ENCODE measurements around the gene CCDC107.
"Not testable (repeated sequence)": the region's sequence is repeated elsewhere in the genome, so short reads cannot be mapped to it uniquely, and the experiment has no call there.

Gene CCDC107, protein sequence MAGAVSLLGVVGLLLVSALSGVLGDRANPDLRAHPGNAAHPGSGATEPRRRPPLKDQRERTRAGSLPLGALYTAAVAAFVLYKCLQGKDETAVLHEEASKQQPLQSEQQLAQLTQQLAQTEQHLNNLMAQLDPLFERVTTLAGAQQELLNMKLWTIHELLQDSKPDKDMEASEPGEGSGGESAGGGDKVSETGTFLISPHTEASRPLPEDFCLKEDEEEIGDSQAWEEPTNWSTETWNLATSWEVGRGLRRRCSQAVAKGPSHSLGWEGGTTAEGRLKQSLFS

GRCh38 chr9:35658137-35658967 lies at the start of gene CCDC107:
CCDC107 (plus strand) TSS chr9:35658292; CDS start chr9:35658380, 88 bp downstream.
- DNase-seq (ENCODE audit: low read depth) = peak; percentile 77

DNA sequence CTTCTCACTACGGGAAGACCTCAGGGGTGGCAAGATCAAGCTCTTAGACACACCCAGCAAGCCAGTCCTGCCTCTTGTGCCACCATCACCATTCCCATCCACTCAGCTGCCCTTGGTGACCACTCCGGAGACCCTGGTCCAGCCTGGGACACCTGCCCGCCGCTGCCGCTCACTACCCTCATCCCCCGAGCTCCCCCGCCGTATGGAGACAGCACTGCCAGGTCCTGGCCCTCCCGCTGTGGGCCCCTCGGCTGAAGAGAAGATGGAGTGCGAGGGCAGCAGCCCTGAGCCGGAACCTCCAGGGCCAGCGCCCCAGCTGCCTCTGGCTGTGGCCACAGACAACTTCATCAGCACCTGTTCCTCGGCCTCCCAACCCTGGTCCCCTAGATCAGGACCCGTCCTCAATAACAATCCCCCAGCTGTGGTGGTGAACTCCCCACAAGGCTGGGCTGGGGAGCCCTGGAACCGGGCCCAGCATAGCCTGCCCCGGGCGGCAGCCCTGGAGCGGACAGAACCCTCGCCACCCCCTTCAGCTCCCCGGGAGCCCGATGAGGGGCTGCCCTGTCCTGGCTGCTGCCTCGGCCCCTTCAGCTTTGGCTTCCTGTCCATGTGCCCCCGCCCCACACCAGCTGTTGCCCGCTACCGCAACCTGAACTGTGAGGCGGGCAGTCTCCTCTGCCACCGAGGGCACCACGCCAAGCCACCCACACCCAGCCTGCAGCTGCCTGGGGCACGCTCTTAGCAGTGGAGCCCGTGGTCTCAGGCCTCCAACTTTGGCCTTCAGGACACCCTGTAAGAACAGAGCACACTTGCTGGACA lies 48.9 kb upstream of the CCDC107 start:
- no peak for DNase-seq (ENCODE audit: low read depth)

GRCh38 chr9:35609820-35610163 lies 48.3 kb upstream of the CCDC107 start:
- no peak for DNase-seq (ENCODE audit: low read depth)

- peak; percentile 24 for DNase-seq (ENCODE audit: low read depth)
These were observed 46.8 kb upstream of the CCDC107 start for GRCh38 chr9:35611230-35611797.

GRCh38 chr9:35612066-35612465 lies 46.0 kb upstream of the CCDC107 start:
- not testable (repeated sequence) for DNase-seq (ENCODE audit: low read depth)

DNA sequence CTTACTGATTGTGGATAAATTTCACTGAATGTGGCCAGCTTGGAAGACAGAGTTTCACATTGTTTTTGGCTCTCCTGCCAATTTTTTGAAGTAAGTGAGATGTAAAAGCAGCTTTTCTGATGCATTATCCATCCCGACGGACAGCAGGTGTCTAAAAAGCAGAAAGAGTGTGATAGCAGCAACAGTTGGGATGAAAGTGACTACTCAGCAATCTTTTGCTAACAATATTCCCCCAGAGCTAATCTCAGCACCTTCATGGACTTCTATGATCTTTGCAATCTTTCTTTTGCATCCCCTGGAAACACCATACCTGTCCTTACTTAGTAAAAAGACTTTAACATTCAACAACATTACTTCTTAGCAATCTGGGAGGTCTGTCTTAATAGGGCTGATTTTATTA lies 45.2 kb upstream of the CCDC107 start:
- DNase-seq (ENCODE audit: low read depth) = no peak

GRCh38 chr9:35615981-35616680 lies 42.0 kb upstream of the CCDC107 start:
- no peak for DNase-seq (ENCODE audit: low read depth)

DNA sequence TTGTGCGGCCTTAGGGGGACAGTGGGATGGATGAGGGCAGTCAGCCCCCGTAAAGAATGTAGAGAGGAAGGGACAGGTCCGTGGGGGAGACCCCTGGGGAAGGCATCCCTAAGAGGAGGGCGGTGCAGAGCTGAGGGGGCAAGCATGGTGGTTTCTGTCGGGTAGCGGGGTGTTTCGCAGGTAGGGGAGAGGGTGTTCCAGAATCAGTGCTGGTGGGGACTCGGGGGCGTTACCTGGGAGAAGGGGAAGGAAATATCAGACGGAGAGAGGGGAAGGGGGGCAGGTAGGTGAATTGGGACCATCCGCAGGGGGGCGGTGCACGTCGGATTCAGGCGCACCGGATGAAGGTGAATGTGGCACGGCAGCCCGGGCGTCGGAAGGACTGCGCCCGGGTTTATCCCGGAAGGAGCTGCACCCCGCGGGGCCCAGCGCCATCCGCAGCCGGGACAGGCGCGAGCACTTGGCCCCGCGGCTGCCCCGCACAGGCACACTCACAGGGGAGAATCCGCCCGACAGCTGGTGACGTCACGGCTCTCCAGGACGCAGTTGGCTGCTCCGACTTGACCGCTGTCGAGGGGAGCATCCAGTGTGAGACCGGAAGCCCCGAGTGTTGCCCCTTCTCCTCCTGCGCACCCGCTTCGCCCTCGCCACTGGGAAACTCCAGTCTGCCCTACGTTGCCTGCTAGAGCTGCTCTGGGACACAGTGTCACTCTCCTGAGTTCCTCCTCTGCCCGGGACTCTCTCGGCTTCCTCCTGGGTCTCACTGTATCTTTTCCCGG lies 41.2 kb upstream of the CCDC107 start:
- DNase-seq (ENCODE audit: low read depth) = peak; percentile 56

DNA sequence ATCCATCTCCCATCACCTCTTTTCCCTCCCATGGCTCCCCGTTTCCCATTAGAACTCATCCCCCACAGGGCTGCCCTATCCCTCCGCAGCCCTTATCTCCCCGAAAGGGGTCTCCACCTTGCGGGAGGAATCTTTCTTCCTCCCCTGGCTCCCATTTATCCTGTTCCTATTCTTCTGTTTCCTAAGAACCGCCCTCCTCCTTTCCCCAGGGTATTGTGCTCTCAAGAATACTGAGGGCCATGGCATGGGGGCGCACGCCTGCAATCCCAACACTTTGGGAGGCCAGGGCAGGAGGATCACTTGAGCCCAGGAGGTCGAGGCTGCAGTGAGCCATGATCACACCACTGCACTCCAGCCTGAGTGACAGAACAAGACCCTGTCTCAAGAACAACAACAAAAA lies 40.5 kb upstream of the CCDC107 start:
- DNase-seq (ENCODE audit: low read depth) = no peak

DNA sequence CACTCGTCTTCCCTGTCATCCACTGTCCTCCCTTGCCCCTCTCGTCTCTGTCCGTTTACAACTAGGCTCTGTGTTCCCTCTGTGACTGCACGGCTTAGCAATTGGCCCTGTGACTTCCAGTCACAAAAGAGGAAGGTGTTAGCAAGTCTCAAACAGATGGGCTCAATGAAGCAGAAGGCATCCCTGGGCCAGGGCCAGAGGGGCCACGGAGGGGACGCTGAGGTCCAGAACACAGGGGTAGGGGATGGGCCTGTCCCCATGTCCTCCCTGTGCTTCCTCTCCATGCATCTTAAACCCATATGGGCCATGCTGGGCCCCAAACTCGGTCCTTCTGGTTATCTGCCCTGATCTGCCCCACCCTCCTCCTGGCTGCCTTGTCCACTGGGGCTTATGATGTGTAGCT lies 39.8 kb upstream of the CCDC107 start, which contains the start of gene CD72:
CD72 (minus strand) TSS at position 89 of the 403 bp plus-strand sequence. CDS start 110 bp downstream, outside the sequence.
- no peak for DNase-seq (ENCODE audit: low read depth)

DNA sequence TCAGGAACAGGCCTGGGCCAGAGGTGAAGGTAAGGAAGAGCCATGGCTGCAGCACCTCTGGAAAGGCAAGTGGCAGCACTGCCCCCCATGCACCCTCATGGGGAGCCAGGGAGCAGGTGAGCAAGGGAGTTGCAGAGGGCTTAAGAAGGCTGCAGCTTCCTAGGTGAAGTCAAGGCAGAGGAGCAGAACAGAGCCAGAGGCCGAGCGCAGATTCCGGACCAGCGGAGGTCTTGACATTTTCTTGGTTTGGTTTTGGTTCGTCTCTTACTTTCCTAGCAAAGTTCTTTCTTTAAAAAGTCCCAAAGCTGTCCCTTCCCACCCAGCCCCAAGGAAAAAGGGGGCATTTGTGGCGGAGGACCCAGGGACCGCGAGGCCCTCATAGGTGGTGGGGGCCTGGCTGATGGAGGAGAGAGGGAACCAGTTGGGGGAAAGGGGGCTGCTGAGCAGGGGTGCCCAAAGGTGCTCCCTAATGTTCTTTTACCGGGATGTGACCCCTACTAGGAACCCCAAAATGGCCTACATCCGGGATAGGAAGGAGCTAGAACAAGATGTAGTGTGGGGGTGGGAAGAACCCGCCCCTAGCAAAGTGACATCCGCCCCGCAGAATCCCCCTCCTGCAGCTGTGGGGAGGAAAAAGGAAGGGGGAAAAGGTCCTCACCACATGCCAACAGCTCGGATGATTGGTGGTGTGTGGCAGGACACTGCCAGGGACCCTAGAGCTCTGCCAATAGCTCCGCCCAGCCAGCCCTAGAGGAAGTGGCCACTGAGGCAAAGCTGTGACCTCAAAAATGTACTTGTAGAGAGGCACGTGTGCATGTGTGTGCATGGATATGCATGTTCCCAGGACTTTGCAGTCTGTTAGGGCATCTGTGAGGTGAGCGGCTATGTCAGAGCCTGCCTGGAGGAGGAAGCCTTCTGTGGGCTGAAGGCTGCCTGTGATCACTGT lies 39.0 kb upstream of the CCDC107 start:
- DNase-seq (ENCODE audit: low read depth) = peak; percentile 29

GRCh38 chr9:35619800-35620158 lies 38.3 kb upstream of the CCDC107 start:
- DNase-seq (ENCODE audit: low read depth) = no peak

- no peak for DNase-seq (ENCODE audit: low read depth)
These were observed 30.5 kb upstream of the CCDC107 start for GRCh38 chr9:35627575-35627974.

DNA sequence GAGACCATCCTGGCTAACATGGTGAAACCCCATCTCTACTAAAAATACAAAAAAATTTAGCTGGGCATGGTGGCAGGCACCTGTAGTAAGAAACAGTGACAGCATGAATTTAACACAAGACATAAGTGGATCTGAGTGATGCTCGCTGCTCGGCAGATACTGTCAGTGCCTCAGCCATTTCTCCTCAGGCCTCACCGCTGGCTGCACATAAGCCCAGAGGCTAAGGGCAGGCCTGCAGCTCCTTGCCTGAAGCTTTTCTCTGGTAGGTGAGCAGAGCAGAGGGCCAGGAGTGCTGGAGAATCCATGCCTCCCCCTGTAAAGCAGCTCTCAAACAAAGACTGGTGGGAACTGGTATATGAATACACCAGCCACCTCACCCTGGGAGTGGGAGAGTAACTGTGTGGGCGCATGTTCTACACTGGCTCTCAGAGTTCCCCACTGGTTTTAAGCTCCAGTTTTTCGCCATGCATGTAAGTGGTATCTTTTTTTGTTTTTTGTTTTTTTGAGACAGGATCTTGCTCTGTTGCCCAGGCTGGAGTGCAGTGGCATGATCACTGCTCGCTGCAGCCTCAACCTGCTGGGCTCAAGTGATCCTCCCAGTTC lies 29.6 kb upstream of the CCDC107 start:
- no peak for DNase-seq (ENCODE audit: low read depth)

DNA sequence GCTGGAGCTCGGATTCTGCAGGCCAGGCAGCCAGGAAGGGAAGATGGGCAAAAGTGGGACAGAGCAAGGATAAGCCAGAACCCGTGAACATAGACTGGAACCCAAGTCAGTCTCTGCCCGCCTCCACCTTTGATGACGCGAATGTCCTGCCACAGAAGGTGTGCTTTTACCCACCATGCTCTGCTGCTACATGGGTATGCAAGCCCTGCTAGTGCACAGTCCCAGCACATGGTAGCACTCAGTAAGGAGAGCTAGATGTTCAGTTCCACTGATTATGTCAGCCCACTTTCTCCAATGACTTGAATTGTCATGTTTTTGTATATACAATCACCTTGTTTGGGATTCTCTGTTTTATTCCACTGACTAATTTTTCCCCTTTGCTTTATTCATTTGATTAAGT lies 28.5 kb upstream of the CCDC107 start:
- DNase-seq (ENCODE audit: low read depth) = no peak

DNA sequence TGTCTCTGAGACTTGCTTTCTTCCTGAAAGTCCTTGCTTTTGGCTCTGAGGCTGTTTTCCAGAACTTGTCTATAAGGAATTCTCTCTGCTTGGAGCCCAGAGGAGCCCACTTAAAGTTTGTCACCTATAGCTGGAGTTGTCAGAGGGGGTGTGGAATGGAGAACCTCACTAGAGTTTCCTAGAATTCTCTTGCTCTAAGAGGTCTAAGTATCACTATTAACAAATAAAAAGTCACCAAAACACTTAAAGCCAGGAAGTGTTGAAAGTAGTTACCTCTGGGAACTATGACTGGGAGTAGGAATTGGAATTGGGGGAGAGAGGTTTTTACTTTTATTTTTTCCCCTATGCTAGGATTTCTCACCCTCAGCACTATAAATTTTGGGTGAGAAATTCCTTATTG lies 22.4 kb upstream of the CCDC107 start:
- no peak for DNase-seq (ENCODE audit: low read depth)

- no peak for DNase-seq (ENCODE audit: low read depth)
These were observed 21.8 kb upstream of the CCDC107 start for GRCh38 chr9:35636135-35636876.

- DNase-seq (ENCODE audit: low read depth) = not testable (repeated sequence)
These were observed 21.2 kb upstream of the CCDC107 start for GRCh38 chr9:35636877-35637246.

Measured in stimulated activated CD8-positive, alpha-beta memory T cell treated with anti-CD3 and anti-CD28 coated beads, Interleukin-12 subunit alpha, Interleukin-12 subunit beta, amount 100 ng/mL, for 4 hours (primary cell).